LNCaP clone FGC (cell line): ENCODE measurements around the gene HINFP.

Source experiments
- DNase-seq: peaks from one replicate; pipeline ENCODE4 v3.0.0-alpha.2; 2011; ENCODE audit warnings: low read depth
- H3K4me3 ChIP-seq: 2 replicates; pipeline ENCODE4 v1.5.1; 2011; ENCODE audit warnings: mild to moderate bottlenecking, low read depth, low read length, control low read depth
- CTCF ChIP-seq: IDR thresholded peaks from 2 replicates; pipeline ENCODE4 v1.5.1; 2012; ENCODE audit warnings: mild to moderate bottlenecking; ENCODE audit not compliant: control insufficient read depth, insufficient read depth; ENCODE audit errors: extremely low read depth

HINFP gene

GRCh38 chr11:119108146-119108856, 13.1 kb upstream of the HINFP start:
- H3K4me3 ChIP-seq = peak overlapping the region; percentile 73
- no peak for DNase-seq

GRCh38 chr11:119108857-119109221, 12.5 kb upstream of the HINFP start:
- DNase-seq = no peak
- TF ChIP-seq CTCF = no peak
- H3K4me3 ChIP-seq = peak overlapping the region; percentile 73

More at GRCh38 chr11:119108146-119108856, 13.1 kb upstream of the HINFP start:
- no peak for TF ChIP-seq CTCF

GRCh38 chr11:119109843-119110242, 11.5 kb upstream of the HINFP start:
- DNase-seq = no peak
- H3K4me3 ChIP-seq = no peak overlapping the region
- no peak for TF ChIP-seq CTCF

DNA sequence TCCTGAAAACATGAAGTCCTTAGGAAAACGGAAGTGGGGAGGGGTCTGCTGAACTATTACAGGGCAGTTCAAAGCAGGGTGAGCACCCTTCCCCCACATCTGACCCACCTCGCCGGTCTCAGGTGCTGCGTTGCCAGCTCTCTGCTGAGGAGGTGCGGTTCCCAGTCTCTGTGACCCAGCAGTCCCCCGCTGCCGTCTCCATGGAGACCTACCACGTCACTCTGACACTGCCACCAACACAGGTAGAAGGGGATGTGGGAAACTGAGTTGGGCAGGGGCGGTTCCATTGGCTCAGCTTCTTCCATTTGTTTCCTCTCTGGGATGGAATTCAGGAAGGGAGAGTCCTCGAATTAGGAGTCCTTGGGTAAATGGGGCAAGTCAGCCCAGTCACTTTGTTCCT, 10.9 kb upstream of the HINFP start:
- no peak for TF ChIP-seq CTCF
- no peak for DNase-seq
- H3K4me3 ChIP-seq = no peak overlapping the region

GRCh38 chr11:119111361-119111925, 9.9 kb upstream of the HINFP start:
- DNase-seq = no peak
- no peak overlapping the region for H3K4me3 ChIP-seq
- TF ChIP-seq CTCF = no peak

DNA sequence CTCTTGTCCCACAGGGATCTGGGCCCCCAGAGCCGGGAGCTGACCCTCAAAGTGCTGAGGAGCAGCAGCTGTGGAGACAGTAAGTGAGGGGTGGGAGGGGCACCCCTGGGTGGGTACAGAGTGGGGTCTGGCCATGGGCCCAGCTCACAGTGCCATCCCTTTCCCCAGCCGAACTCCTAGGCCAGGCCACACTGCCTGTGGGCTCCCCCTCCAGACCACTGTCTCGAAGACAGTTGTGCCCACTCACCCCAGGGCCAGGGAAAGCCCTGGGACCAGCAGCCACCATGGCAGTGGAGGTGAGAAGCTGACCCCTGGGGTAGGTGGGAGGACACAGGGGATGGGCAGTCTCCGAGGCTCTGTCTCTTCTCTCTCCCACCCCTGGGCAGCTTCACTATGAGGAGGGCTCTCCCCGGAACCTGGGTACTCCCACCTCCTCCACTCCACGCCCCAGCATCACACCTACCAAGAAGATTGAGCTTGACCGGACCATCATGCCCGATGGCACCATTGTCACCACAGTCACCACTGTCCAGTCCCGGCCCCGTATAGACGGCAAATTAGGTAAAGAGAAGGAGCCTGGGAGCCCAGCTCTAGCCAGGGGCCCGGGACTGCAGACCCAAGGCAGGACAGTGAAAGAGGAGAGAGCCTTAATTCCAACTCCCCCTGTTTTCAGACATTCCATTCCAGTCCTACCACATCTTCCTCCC, 8.9 kb upstream of the HINFP start:
- no peak for TF ChIP-seq CTCF
- DNase-seq = no peak
- H3K4me3 ChIP-seq = no peak overlapping the region

GRCh38 chr11:119113716-119114115, 7.7 kb upstream of the HINFP start:
- no peak for TF ChIP-seq CTCF
- no peak for DNase-seq
- no peak overlapping the region for H3K4me3 ChIP-seq
